ENCODE measurements around the gene PCYT2. TPM values are rescaled to one million over a fixed set of nuclear protein-coding genes. Genes with fewer than 3 reads are reported as not detected.

The PCYT2 gene
- total RNA-seq, 1 experiment from 2014 or later, result 51.5 TPM

GRCh38 chr17:81955058-81955681 is 44.0 kb upstream of the PCYT2 start:
- ATAC-seq, result no peak
- H3K4me3 ChIP-seq (replicated peaks in 1 of 2; ENCODE audit: low read depth in 1 of 2, low read length in 2 of 2), result no peak overlapping the region
- H3K79me2 ChIP-seq (ENCODE audit: insufficient read depth, low read length), result no peaks in the 10 kb centered on the region
- H3K9me3 ChIP-seq (ENCODE audit: control insufficient read depth in 1 of 2, insufficient read depth in 1 of 2, low read depth in 1 of 2, low read length in 2 of 2), result no peaks in the 10 kb centered on the region
- intact Hi-C loops (cut with micrococcal nuclease), result no loop called here
- ChIA-PET POLR2A (interaction anchor here (0.6 to 2.9 kb wide), 2 partner anchors 12 kb away, joined by 3 to 8 read pairs; no protein-coding TSS in a partner anchor), CTCF (interaction anchor here (1.9 kb wide), 1 partner anchor 67 kb away, joined by 8 read pairs; the partner anchor contains the start of genes CENPX and LRRC45), RAD21 (ENCODE audit: low non-redundant PET in 1 of 2, low total read pairs in 2 of 2, uncharacterized antibody in 2 of 2, unreplicated experiment in 2 of 2) (interaction anchor here in 1 of 2 experiments (0.8 kb wide), 1 partner anchor 73 kb away, joined by 3 read pairs; no protein-coding TSS in a partner anchor)
- TF ChIP-seq SIN3A (IDR thresholded peaks at IDR 0.05; ENCODE audit: low read depth), result no peak
- no peak for TF ChIP-seq FOSL1 (IDR thresholded peaks at IDR 0.05; ENCODE audit: low read depth)
- no peak for TF ChIP-seq SP1 (IDR thresholded peaks at IDR 0.05; ENCODE audit: low read depth)
- TF ChIP-seq ZBTB33 (IDR thresholded peaks at IDR 0.05; ENCODE audit: extremely low read depth, insufficient replicate concordance, low read length), result no peak
- no peak for TF ChIP-seq CEBPB (IDR thresholded peaks at IDR 0.05; ENCODE audit: low read depth)
- no peak for TF ChIP-seq RAD21 (IDR thresholded peaks at IDR 0.05; ENCODE audit: low read depth)
- TF ChIP-seq EZH2 (IDR thresholded peaks at IDR 0.05), result no peak
- TF ChIP-seq JUND (IDR thresholded peaks at IDR 0.05), result no peak
- TF ChIP-seq MAX (IDR thresholded peaks at IDR 0.05), result no peak
- TF ChIP-seq CBX3 (IDR thresholded peaks at IDR 0.05; ENCODE audit: low read depth), result no peak
- no peak for TF ChIP-seq ZFX (IDR thresholded peaks at IDR 0.05)
- TF ChIP-seq ELF1 (IDR thresholded peaks at IDR 0.05; ENCODE audit: borderline replicate concordance, low read depth), result no peak
- TF ChIP-seq SRF (IDR thresholded peaks at IDR 0.05; ENCODE audit: low read depth), result no peak
- no peak overlapping the region for H2AFZ ChIP-seq (ENCODE audit: low read depth, low read length, poor library complexity, severe bottlenecking)
- H3K27ac ChIP-seq (ENCODE audit: low read depth, low read length), result no peak overlapping the region
- H3K27me3 ChIP-seq (ENCODE audit: insufficient read depth, low read length), result no peaks in the 10 kb centered on the region
- no peak overlapping the region for H3K9ac ChIP-seq (ENCODE audit: low read length)
- peaks cover 6 to 16% of the 10 kb centered on the region in 2 experiments for H3K4me1 ChIP-seq (ENCODE audit: control insufficient read depth in 1 of 2, insufficient read depth in 2 of 2, low read length in 2 of 2)
- H3K9me2 ChIP-seq (ENCODE audit: insufficient read depth), result no peaks in the 10 kb centered on the region
- H4K20me1 ChIP-seq (ENCODE audit: insufficient read depth), result no peaks in the 10 kb centered on the region
- H3K4me2 ChIP-seq (ENCODE audit: low read length), result no peak overlapping the region
- no TSS peak for BruUV-seq (replicated peaks)
- no peak for DNase-seq (ENCODE audit: low read depth, low spot score)
- no peaks in the 10 kb centered on the region for H3K36me3 ChIP-seq (ENCODE audit: control insufficient read depth in 1 of 2, insufficient read depth in 2 of 2, low read length in 2 of 2)
